ENCODE measurements around the gene GLYAT. TPM values are rescaled to one million over a fixed set of nuclear protein-coding genes. Genes with fewer than 3 reads are reported as not detected.

The GLYAT gene
- total RNA-seq, 1 donor from 2014 or later = not detected

DNA sequence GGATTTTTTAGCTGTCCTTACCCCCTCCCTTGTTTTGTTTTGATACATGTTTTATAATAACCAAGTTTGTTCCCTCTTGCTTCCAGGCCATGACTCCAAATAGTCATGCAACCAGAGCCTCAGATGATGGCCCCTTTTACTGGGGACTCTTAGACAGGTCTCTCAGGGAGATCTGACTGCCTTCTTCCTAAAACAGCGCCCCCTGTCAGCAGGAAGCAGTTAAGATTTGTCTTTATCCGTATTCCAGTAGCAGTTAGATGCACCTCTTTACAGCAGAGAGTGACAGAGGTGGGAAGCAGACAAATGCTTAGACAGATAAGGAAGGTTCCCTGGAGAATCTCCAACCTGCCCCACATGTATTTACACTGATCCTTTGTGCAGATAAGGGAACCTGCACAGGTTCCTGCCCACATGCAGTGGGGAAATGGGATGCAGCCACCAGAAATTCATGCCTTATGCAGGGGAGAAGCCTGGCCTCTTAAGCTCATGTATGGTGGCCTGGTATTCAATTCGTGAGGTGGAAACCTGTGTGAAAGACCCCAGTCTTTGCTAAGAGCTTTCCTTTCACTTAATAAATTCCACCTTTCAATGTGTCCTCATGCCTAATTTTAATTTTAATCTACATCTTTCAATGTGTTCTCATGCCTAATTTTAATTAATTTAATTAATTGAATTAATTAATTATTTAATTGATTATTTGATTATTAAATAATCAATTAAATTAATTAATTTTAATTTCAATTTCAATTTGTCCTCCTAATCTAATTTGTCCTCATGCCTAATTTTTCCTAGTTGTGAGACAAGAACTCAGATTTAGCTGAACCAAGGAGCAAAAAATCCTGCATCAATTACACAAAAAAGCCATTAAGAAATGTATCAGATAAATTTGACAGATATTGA, 11.5 kb upstream of the GLYAT start:
- H3K4me1 Mint-ChIP-seq (ENCODE audit: low read depth) = no peaks in the 10 kb centered on the region
- TF ChIP-seq, protein P1, sequence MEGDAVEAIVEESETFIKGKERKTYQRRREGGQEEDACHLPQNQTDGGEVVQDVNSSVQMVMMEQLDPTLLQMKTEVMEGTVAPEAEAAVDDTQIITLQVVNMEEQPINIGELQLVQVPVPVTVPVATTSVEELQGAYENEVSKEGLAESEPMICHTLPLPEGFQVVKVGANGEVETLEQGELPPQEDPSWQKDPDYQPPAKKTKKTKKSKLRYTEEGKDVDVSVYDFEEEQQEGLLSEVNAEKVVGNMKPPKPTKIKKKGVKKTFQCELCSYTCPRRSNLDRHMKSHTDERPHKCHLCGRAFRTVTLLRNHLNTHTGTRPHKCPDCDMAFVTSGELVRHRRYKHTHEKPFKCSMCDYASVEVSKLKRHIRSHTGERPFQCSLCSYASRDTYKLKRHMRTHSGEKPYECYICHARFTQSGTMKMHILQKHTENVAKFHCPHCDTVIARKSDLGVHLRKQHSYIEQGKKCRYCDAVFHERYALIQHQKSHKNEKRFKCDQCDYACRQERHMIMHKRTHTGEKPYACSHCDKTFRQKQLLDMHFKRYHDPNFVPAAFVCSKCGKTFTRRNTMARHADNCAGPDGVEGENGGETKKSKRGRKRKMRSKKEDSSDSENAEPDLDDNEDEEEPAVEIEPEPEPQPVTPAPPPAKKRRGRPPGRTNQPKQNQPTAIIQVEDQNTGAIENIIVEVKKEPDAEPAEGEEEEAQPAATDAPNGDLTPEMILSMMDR (IDR thresholded peaks at IDR 0.05) = peak; percentile 23
- no peak overlapping the region for H3K27ac Mint-ChIP-seq (ENCODE audit: unreplicated experiment)
- H3K9me3 Mint-ChIP-seq (ENCODE audit: low read depth) = peaks cover 13% of the 10 kb centered on the region
- H3K36me3 Mint-ChIP-seq (ENCODE audit: low read depth) = no peaks in the 10 kb centered on the region
- no peaks in the 10 kb centered on the region for H3K27me3 Mint-ChIP-seq (ENCODE audit: low read depth)
- DNase-seq (ENCODE audit: low spot score) = no peak
- no peak overlapping the region for H3K4me3 Mint-ChIP-seq (ENCODE audit: unreplicated experiment)

DNA sequence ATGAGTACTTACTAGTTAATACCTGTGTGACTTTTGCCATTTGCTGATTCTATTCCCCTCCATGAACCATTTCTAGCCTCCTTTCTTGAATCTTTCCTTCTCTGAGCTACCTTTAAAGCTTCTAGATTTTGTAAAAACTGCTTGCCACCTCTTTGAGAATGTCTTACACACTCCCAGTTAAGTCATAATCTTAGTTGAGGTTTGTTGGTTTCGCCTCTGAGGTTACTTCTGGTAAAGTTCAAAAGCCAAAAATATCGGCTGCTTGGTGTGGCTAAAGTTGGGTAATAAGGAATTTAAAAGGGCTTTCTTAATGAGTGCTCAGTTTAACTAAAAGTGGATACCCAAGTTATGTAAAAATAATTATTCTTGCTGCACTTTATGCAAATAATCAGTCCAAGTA, 10.4 kb upstream of the GLYAT start:
- no peaks in the 10 kb centered on the region for H3K27me3 Mint-ChIP-seq (ENCODE audit: low read depth)
- H3K9me3 Mint-ChIP-seq (ENCODE audit: low read depth) = peaks cover 13% of the 10 kb centered on the region
- TF ChIP-seq, protein P1 (IDR thresholded peaks at IDR 0.05) = no peak
- H3K4me1 Mint-ChIP-seq (ENCODE audit: low read depth) = no peaks in the 10 kb centered on the region
- no peak for DNase-seq (ENCODE audit: low spot score)
- no peak overlapping the region for H3K4me3 Mint-ChIP-seq (ENCODE audit: unreplicated experiment)
- no peak overlapping the region for H3K27ac Mint-ChIP-seq (ENCODE audit: unreplicated experiment)
- no peaks in the 10 kb centered on the region for H3K36me3 Mint-ChIP-seq (ENCODE audit: low read depth)

DNA sequence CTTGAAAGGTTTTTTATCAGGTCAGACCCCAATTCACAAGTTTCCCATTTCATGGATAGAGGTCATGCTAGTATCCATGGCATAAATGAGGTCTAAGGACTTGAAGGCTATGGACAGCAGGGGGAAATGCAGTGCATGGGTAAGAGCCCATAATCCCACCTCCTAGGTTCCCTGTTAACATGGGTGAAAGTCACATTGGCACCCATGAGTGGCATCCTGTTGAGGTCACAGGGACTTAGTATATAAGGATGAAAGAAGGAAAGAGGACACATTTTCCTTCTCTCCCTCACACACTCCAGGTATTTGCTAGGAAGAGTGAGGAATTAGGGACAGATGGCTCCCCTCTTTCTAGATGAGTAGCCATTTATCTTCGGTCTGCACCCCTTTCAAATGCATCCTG, 9.4 kb upstream of the GLYAT start:
- peaks cover 3% of the 10 kb centered on the region for H3K27me3 Mint-ChIP-seq (ENCODE audit: low read depth)
- H3K4me3 Mint-ChIP-seq (ENCODE audit: unreplicated experiment) = no peak overlapping the region
- no peaks in the 10 kb centered on the region for H3K4me1 Mint-ChIP-seq (ENCODE audit: low read depth)

DNA sequence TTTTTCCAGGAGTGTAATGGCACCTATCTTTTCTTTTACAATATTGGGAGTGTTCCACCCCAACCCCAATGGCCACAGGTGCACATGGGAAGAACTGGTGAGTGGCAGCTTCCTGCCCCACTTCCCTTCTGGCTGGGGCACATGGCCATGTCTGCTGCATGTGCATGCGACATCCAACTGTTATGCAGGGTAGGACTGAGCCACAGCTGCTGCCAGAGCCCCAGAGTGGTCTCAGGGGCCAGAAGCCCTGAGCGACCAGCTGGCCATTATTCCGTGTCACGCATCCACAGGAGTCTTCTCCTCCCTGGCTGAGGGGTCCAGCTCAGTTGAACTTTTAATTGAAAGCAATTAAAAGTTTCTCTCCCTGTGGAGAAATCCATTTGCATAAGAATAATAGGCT, 8.7 kb upstream of the GLYAT start:
- Mint-ChIP-seq H3K9me3 (ENCODE audit: low read depth) (peaks cover 15% of the 10 kb centered on the region), H3K36me3 (ENCODE audit: low read depth) (no peaks in the 10 kb centered on the region)

More for the DNA sequence above, 9.4 kb upstream of the GLYAT start:
- Mint-ChIP-seq H3K36me3 (ENCODE audit: low read depth) (no peaks in the 10 kb centered on the region), H3K27ac (ENCODE audit: unreplicated experiment) (no peak overlapping the region), H3K9me3 (ENCODE audit: low read depth) (peaks cover 15% of the 10 kb centered on the region)
- DNase-seq (ENCODE audit: low spot score) = no peak
- TF ChIP-seq, protein P1 (IDR thresholded peaks at IDR 0.05) = no peak

DNA sequence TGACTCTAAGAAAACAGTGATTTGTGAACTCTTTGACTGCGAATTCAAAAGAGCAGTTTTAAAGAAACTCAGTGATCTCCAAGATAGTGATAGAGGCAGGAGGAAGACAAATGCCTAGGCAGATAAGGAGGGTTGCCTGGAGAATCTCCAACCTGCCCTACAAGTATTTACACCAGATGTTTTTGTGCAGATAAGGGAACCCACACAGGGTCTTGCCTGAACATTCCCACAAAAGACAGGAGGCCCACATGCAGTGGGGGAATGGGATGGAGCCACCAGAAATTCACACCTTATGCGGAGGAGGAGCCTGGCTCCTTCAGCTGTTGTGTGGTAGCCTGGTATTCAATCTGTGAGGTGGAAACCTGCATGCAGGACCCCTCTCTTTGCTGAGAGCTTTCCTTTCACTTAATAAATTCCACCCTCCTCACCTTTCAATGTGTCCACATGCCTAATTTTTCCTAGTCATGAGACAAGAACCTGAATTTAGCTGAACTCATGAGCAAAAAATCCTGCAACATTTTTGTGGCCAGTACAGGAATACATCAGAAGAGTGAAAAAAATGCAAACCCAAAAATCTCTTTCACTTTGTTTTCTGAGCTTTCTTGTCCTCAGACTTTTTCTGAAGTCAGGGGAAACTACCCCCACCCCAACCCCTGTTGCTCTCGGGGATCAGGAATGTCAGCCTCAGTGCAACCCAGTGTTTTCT, 8.1 kb upstream of the GLYAT start:
- Mint-ChIP-seq H3K36me3 (ENCODE audit: low read depth) (no peaks in the 10 kb centered on the region), H3K4me3 (ENCODE audit: unreplicated experiment) (no peak overlapping the region), H3K27ac (ENCODE audit: unreplicated experiment) (no peak overlapping the region), H3K27me3 (ENCODE audit: low read depth) (peaks cover 6% of the 10 kb centered on the region), H3K9me3 (ENCODE audit: low read depth) (peaks cover 15% of the 10 kb centered on the region), H3K4me1 (ENCODE audit: low read depth) (no peaks in the 10 kb centered on the region)
- no peak for DNase-seq (ENCODE audit: low spot score)
- TF ChIP-seq, protein P1 (IDR thresholded peaks at IDR 0.05) = no peak

More for the DNA sequence above, 8.7 kb upstream of the GLYAT start:
- no peaks in the 10 kb centered on the region for H3K4me1 Mint-ChIP-seq (ENCODE audit: low read depth)
- DNase-seq (ENCODE audit: low spot score) = peak; percentile 72
- no peak overlapping the region for H3K4me3 Mint-ChIP-seq (ENCODE audit: unreplicated experiment)
- no peak overlapping the region for H3K27ac Mint-ChIP-seq (ENCODE audit: unreplicated experiment)
- peaks cover 3% of the 10 kb centered on the region for H3K27me3 Mint-ChIP-seq (ENCODE audit: low read depth)
- TF ChIP-seq, protein P1 (IDR thresholded peaks at IDR 0.05) = no peak
